Measurements from ENCODE around the gene TBXAS1.

Gene TBXAS1

DNA sequence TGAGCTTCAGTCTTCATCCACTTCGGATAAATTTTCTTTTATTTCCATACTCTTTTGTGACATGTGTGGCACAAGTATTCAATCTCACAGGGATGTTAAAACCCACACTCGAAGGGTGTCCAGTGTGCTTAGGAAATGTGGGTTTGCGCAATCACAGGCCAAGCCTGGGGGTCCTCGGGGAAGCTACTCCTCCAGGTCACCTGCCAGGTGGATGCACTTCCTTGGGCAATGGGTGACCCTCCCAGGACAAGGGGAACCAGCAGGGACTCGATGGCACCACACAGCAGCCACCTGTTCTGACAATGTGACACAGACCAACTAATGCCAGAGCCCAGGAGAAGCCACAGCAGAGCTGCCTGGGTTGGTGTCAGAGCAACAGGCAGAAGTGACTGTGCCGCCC is 194.7 kb downstream of the TBXAS1 start:
- Histone ChIP-seq H3K9me2 (replicated peaks; ENCODE audit: control insufficient read depth, low read length) (no peaks in the 10 kb centered on the region), H3K4me2 (ENCODE audit: low read length) (no peak overlapping the region), H3K27ac (ENCODE audit: low read depth, low read length) (no peak overlapping the region), H3K4me1 (ENCODE audit: control insufficient read depth, low read length) (no peaks in the 10 kb centered on the region), H4K20me1 (ENCODE audit: control insufficient read depth, insufficient read depth, low read depth, low read length) (no peaks in the 10 kb centered on the region), H3K27me3 (ENCODE audit: control insufficient read depth, low read length) (peaks cover 6% of the 10 kb centered on the region), H3K79me2 (ENCODE audit: control insufficient read depth, low read length) (no peaks in the 10 kb centered on the region), H3K9me3 (ENCODE audit: control insufficient read depth, insufficient read depth, low read length) (no peaks in the 10 kb centered on the region), H3K36me3 (ENCODE audit: control insufficient read depth, low read length) (no peaks in the 10 kb centered on the region), H3K4me3 (ENCODE audit: low read length) (no peak overlapping the region), H3F3A (ENCODE audit: control insufficient read depth, insufficient read depth) (no peaks in the 10 kb centered on the region)
- TF ChIP-seq EZH2phosphoT487 (IDR thresholded peaks at IDR 0.05; ENCODE audit: borderline replicate concordance, low read length) = no peak
- TF ChIP-seq, protein P1, sequence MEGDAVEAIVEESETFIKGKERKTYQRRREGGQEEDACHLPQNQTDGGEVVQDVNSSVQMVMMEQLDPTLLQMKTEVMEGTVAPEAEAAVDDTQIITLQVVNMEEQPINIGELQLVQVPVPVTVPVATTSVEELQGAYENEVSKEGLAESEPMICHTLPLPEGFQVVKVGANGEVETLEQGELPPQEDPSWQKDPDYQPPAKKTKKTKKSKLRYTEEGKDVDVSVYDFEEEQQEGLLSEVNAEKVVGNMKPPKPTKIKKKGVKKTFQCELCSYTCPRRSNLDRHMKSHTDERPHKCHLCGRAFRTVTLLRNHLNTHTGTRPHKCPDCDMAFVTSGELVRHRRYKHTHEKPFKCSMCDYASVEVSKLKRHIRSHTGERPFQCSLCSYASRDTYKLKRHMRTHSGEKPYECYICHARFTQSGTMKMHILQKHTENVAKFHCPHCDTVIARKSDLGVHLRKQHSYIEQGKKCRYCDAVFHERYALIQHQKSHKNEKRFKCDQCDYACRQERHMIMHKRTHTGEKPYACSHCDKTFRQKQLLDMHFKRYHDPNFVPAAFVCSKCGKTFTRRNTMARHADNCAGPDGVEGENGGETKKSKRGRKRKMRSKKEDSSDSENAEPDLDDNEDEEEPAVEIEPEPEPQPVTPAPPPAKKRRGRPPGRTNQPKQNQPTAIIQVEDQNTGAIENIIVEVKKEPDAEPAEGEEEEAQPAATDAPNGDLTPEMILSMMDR (IDR thresholded peaks at IDR 0.05; ENCODE audit: low read depth, low read length, poor library complexity, severe bottlenecking) = no peak

DNA sequence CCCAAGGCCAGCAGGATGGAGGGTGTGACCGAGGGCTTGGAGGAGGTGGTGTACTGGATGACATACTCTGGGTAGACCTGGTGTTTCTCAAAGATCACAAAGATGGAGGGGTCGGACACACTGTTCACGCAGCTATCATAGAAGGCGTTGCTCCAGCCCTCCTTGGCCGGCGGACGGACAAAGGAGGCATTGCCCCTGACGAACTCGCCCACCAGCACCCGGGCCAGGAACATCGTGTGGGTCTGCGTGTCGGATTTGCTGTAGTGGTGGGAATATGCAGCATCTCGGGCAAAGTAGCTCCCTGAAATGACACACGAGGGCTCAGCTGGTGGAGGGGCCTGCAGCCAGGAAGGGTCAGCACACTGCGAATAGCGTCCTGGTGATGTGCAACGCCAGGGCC is 195.5 kb downstream of the TBXAS1 start:
- Histone ChIP-seq H3K4me1 (ENCODE audit: control insufficient read depth, low read length) (no peaks in the 10 kb centered on the region), H3K36me3 (ENCODE audit: control insufficient read depth, low read length) (no peaks in the 10 kb centered on the region), H4K20me1 (ENCODE audit: control insufficient read depth, insufficient read depth, low read depth, low read length) (no peaks in the 10 kb centered on the region), H3K79me2 (ENCODE audit: control insufficient read depth, low read length) (no peaks in the 10 kb centered on the region), H3K4me3 (ENCODE audit: low read length) (no peak overlapping the region), H3K4me2 (ENCODE audit: low read length) (no peak overlapping the region), H3F3A (ENCODE audit: control insufficient read depth, insufficient read depth) (no peaks in the 10 kb centered on the region), H3K27ac (ENCODE audit: low read depth, low read length) (no peak overlapping the region), H3K9me3 (ENCODE audit: control insufficient read depth, insufficient read depth, low read length) (no peaks in the 10 kb centered on the region), H3K9me2 (replicated peaks; ENCODE audit: control insufficient read depth, low read length) (no peaks in the 10 kb centered on the region), H3K27me3 (ENCODE audit: control insufficient read depth, low read length) (no peaks in the 10 kb centered on the region)
- TF ChIP-seq, protein P1 (IDR thresholded peaks at IDR 0.05; ENCODE audit: low read depth, low read length, poor library complexity, severe bottlenecking) = no peak
- TF ChIP-seq EZH2phosphoT487 (IDR thresholded peaks at IDR 0.05; ENCODE audit: borderline replicate concordance, low read length) = no peak

DNA sequence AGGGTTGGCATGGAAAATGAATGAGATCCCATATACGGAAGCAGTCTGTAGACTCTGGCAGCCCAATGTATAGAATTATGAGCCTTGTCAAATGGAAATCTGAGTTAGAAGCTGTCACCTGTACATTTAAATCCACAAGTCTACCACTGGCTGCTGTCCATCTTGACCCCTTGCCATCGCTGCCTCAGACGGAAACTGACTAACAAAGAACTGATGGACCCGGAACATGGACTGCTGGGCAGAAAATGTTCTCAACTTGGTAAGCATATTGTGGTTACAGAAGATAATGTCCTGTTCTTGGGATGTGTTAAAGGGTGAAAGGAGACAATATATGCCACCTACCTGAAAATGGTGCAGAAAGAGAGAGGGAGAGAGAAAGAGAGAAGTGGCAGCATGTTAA is 196.2 kb downstream of the TBXAS1 start:
- H3K4me3 ChIP-seq (ENCODE audit: low read length) = no peak overlapping the region
- H3K9me3 ChIP-seq (ENCODE audit: control insufficient read depth, insufficient read depth, low read length) = no peaks in the 10 kb centered on the region
- TF ChIP-seq, protein P1 (IDR thresholded peaks at IDR 0.05; ENCODE audit: low read depth, low read length, poor library complexity, severe bottlenecking) = no peak
- no peak for TF ChIP-seq EZH2phosphoT487 (IDR thresholded peaks at IDR 0.05; ENCODE audit: borderline replicate concordance, low read length)
- no peaks in the 10 kb centered on the region for H3F3A ChIP-seq (ENCODE audit: control insufficient read depth, insufficient read depth)
- H3K27me3 ChIP-seq (ENCODE audit: control insufficient read depth, low read length) = no peaks in the 10 kb centered on the region
- H3K79me2 ChIP-seq (ENCODE audit: control insufficient read depth, low read length) = no peaks in the 10 kb centered on the region
- H4K20me1 ChIP-seq (ENCODE audit: control insufficient read depth, insufficient read depth, low read depth, low read length) = no peaks in the 10 kb centered on the region
- H3K4me1 ChIP-seq (ENCODE audit: control insufficient read depth, low read length) = no peaks in the 10 kb centered on the region
- no peaks in the 10 kb centered on the region for H3K36me3 ChIP-seq (ENCODE audit: control insufficient read depth, low read length)
- H3K4me2 ChIP-seq (ENCODE audit: low read length) = no peak overlapping the region
- no peak overlapping the region for H3K27ac ChIP-seq (ENCODE audit: low read depth, low read length)
- H3K9me2 ChIP-seq (replicated peaks; ENCODE audit: control insufficient read depth, low read length) = no peaks in the 10 kb centered on the region

Data from DOHH2 (cell line).